H1 (cell line): ENCODE data around the gene OGFR. TPM values are rescaled to one million over a fixed set of nuclear protein-coding genes. Genes with fewer than 3 reads are reported as not detected.

ENCODE experiments used
- POLR2AphosphoS5 ChIP-seq: IDR thresholded peaks from 2 replicates; pipeline ENCODE4 v1.6.1; 2011; ENCODE audit warnings: low read depth, low read length
- RAD21 ChIP-seq, 2 experiments: IDR thresholded peaks in 1 of 2; conservative IDR thresholded peaks in 1 of 2; 2 replicates each; pipeline ENCODE4 v1.6.1; 2011; ENCODE audit warnings: low read depth in 2 of 2, low read length in 2 of 2, improper control_type of control experiment in 1 of 2, inconsistent platforms in 1 of 2, mild to moderate bottlenecking in 1 of 2, moderate library complexity in 1 of 2
- polyA plus RNA-seq, 7 experiments: library from polyadenylated mRNA; depleted of rRNA in 3 of 7; stranded (reverse) in 5 of 7; unstranded in 2 of 7; fragments of >200 nt in 5 of 7; fragments of 200-250 nt in 2 of 7; gene quantifications; 1 replicate in 5 of 7; 2 replicates in 1 of 7; 4 replicates in 1 of 7; pipeline versions ENCODE4 v1.2.1 to v1.2.3, GENCODE V29; 2011 to 2013; ENCODE audit warnings: missing spikeins in 2 of 7, mixed read lengths in 2 of 7
- total RNA-seq: library from RNA; stranded (reverse); fragmentation: NEBNext Ultra II Directional; extraction: Animal tissue kit (Norgen Biotek cat#: 25700); gene quantifications from 2 replicates; pipeline ENCODE4 v1.2.1, GENCODE V29; 2021

OGFR gene
- total and polyA plus RNA-seq, 2 of the 8 experiments (the other 6 are each of a cell fraction or from before 2014, with no cell fraction given), result 13.9 to 25.1 TPM

GRCh38 chr20:62778601-62779416 is 25.8 kb upstream of the OGFR start (continued):
- TF ChIP-seq POLR2AphosphoS5 (no peak), RAD21 (IDR thresholded peaks at IDR 0.05 in 1 of 2, conservative IDR thresholded peaks at IDR 0.05 in 1 of 2; ENCODE audit: low read depth in 2 of 2, low read length in 2 of 2) (peak in 1 of 2 experiments; percentile 24; a peak in 1 of 4 replicates)
